Activated naive CD4-positive, alpha-beta T cell treated with anti-CD3 and anti-CD28 coated beads, Interleukin-2, amount 50 U/mL, for 16 hours (primary cell): Measurements from ENCODE around the gene STK24.

Experiments used
- DNase-seq: peaks from one replicate; pipeline ENCODE4 v3.0.0-alpha.2; 2020

Gene STK24

DNA sequence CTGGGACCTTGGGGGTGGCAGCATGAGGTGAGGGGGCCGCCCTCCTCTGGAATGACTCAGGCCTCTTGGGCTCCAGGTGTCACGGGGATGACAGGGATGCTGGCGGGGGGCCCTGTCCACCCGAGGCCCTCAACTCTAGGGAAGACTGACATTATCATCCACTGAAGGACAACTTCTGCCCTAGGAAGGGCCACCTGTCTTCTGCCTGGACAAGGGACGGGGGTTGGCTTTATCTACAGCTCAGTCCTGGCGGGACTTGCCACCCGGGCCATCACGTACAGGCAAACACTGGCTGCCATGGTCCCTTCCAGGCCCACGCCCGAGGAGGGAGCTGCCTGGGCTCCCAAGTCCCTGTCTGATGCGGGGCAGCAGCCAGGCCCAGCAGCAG lies 130.7 kb downstream of the STK24 start:
- no peak for DNase-seq

GRCh38 chr13:98445340-98446233 lies 131.3 kb downstream of the STK24 start:
- DNase-seq = peak; percentile 77

DNA sequence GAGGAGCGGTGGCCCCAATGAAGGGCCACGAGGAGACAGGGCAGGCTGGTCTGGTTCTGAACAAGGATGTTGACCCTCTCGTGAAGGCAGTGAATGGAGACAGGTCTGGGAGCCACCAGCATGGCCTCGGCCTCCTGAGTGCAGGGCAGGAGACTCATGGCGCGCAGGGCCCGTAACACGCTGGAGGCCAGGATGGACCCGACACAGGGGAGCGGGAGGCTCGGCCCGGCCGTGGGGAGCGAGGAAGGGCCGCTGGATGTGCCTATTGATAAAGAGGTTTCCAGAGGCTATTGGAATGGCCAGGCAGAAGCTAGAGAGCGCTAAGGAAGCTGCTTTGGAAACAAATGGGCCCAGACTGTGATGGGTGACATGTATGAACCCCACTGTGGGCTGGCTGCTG lies 132.5 kb downstream of the STK24 start:
- DNase-seq = no peak

DNA sequence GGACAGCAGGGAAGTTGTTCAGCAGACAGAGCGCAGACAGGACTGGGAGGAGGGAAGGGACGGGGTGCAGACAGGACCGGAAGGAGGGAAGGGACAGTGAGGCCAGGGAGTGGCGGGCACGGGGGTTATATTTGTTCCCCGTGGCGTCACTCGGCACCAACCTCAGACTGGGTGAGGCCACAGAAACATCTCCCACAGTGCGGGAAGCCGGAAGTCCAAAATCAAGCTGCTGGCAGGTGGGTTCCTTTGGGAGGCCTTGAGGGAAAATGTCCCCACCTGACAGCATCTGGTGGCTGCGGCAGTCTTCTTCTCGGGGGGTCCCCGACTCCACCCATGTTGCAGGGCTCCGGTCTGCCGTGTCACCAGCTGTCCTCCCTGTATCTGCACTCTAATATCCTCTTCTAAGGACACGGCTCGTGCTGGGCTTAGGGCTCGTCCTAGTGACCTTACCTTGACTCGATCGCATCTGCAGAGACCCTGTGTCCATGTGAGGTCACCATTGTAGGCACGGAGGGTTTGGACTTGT lies 133.0 kb downstream of the STK24 start:
- DNase-seq = no peak

DNA sequence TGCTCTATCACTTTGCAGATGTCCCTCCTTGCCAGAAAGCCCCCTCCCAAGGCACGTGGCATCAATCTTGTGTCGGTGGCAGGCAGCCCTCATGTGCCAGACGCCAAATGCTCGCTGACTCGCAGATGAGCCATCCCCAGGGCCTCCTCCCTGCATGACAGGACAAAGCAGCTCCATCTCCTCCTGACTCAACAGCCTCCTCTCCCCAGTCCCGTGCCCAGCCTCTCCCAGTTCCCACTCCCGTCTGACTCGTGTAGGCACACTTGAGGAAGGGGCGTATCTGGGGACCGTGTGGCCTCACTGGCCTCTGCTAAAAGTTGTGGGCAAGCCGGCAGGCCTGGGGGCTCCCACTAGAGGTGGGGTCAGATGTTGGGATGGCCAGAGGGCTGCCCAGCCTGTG lies 133.6 kb downstream of the STK24 start:
- DNase-seq = no peak

GRCh38 chr13:98442391-98443230 lies 134.3 kb downstream of the STK24 start:
- DNase-seq = no peak

GRCh38 chr13:98441056-98441676 lies 135.7 kb downstream of the STK24 start:
- DNase-seq = no peak

DNA sequence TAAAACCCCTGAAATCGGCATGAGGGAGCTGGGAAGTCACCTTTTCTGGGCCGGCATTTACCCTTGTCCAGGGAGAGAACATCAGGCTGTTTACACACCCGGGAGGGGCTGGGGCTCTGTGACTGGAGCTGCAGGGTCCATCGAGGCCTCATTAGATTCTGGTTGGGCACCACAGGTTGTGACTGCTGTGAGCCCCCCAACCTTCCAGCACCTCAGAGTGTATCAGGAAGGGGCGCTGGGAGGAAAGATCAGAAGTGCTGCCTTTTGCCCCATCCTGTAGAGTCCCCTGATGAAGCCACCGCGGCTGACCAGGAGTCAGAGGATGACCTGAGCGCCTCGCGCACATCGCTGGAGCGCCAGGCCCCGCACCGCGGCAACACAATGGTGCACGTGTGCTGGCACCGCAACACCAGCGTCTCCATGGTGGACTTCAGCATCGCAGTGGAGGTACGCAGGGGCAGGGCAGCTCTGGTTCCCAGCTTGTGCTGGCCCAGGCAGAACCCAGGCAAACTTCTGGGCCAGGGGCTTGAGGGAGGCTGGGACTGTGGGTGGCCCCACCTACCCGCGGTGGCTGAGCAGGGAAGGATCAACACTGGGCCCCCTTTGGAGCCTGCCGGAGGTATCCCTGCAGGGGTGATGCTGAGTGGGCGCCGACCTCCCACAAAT lies 136.4 kb downstream of the STK24 start:
- no peak for DNase-seq

DNA sequence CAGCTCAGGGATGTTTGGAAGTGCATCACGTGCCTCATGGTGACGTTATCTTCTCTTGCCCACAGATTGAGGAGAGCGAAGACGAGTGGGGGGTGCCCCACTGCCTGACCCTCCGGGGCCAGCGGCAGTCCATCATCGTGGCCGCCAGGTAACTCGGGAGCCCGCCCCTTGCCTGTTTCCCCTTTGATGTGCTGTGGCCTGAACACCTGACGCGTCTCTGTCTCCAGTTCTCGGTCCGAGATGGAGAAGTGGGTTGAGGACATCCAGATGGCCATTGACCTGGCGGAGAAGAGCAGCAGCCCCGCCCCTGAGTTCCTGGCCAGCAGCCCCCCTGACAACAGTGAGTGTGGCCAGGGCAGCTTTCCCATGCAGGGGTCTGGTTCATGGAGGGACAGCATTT lies 137.0 kb downstream of the STK24 start:
- DNase-seq = no peak

DNA sequence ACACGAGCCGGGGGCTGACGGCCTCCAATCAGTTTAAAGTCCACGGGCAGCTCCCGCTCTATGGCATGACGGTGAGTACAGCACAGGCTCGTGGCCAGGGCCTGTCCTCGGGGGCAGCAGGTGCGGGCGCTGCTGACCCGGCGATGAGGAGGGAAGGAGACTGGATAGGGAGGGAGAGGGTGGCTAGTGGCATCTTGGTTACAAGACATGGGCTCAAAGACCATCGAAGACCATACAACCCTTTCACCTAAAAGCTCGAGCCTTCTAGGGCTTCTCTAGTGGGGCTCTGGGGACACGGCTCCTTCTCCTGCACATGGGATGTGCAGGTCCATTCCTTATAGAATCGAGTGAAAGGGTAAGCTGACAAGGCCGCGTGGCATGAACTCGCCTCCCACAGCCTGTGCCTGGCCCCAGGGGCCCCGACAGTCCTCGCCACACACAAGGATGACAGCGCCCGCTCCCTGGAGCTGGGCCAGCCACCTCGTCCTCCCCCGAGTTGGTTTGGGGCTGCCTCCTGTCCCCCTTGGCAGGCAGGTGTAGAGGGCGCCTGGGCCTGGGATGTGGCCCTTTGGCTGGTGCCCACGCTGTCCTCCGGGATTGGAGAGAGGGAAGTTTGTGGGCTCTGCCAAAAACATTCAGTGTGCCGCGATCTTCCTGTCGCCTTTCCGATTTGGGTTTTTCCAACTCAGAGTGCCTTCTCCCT lies 137.6 kb downstream of the STK24 start:
- DNase-seq = no peak

GRCh38 chr13:98438246-98439125 lies 138.4 kb downstream of the STK24 start:
- no peak for DNase-seq

DNA sequence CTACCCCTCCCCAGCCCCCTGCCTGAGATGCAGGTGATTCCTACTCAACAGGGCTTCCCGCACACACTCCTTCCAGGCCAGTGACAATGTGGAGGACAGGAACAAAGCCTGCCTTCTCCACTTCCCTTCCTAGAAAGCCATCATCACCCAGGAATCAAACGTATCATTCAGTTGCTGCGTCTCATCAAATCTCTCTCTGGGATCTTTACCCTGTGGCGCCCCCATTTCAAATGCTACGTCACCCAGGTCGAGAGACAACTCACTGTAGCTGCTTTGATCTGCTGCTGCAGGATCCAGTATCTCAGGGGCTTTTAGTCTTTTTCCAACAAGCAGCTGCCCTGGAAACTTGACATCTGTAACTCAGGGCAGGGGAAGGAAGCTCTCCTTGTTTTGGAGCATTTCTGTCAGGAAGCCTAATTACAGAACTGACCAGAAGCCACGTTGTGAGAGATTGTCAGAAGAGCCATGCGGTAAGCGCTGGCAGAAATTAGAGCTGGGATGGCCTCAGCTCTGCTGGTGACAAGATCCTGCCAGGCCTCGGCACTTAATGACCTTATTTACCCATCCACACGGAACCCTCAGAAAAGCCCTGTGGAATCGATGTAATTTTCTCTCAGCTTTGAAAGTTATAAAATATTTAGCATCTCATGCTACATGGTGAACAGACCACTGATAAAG lies 140.5 kb downstream of the STK24 start:
- DNase-seq = no peak

- no peak for DNase-seq
These were observed 141.5 kb downstream of the STK24 start for GRCh38 chr13:98435376-98435775.

DNA sequence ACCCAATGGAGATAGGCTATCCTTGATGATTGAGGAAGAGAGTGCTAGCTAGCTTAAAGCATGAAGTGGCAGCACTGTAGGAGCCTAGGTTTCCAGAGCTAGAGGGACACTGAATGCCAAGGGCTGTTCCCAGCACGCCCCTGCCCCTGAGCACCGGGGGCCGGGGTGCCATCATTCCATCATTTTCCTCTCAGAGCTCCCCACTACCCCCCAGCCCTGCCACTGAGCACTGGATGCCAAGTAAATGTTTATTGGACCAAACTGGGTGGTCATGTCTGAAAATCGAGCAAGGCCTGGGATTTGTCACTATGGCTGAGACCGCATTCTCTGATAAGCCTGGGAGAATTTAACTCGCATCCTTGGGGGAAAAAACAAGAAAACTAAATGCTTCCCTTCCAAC lies 142.8 kb downstream of the STK24 start:
- DNase-seq = no peak

GRCh38 chr13:98433654-98434053 lies 143.3 kb downstream of the STK24 start:
- no peak for DNase-seq

- no peak for DNase-seq
These were observed 144.3 kb downstream of the STK24 start for GRCh38 chr13:98432638-98433037.

DNA sequence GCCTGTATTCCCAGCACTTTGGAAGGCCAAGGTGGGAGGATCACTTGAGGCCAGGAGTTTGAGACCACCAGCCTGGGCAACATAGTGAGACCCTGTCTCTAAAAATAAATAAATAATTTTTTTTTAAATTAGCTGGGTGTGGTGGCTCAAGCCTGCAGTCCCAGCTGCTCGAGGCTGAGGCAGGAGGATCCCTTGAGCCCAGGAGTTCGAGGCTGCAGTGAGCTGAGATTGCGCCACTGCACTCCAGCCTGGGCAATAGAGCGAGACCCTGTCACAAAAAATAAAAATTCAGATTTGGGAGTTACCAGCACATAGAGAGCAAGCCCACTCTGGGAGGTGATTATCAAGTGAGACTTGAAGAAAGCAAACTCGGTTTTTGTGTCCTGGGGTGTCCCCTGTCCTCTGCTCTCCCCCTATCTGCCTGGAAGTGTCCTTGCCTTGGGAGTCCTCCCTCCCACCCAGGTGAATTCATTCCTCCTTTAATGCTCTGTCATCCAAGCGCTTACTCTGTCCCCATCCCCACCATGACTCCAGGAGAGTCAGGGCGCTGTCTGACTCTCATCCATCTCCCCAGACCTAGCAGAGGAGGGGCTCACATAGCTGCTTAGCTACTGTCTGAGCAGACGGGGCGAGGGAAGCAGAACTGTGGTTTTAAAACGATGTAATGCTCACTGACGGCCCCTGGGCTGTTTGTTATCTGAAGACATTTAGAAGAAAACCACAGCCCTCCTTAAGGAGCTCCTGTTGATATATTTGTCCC lies 146.8 kb downstream of the STK24 start:
- DNase-seq = no peak

DNA sequence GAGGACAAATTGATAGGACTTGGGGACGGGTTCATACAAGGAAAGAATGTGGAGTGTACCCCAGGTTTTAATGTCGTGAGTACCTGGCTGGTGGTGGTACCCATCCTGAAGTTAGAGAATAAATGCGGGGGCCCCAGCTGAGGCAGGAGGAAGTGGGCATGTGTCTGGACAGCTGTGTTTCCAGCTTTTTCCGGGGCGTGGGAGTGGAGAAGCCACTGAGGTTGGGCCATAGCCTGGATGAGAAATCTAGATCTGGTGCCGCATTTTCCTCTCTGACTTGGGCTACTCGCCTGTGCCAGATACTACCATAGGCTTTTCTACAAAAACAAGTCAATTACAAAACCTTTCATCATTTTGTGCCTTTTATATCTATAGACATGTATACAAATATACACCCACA lies 147.4 kb downstream of the STK24 start:
- no peak for DNase-seq

DNA sequence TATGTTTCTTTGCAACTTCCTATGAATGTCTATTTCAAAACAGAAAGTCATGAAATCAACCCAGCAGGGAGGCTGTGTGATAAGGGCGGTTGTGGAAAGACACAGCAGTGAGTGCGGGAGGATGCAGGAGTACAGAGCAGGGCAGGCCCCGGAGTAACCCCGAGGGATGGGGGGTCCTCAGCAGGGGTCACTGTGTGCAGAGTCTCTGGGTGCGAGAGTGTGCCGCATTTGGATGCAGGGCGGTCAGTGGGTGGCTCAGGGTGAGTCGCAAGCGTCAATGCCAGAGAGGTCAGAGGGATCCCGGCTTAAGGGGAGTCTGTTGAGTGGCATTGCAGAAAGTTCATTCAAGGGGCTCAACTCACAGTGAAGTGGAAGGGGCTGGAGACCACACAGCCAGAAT lies 147.8 kb downstream of the STK24 start:
- no peak for DNase-seq
